AG04450 (cell line): ENCODE measurements around the gene MUC5B. TPM values are rescaled to one million over a fixed set of nuclear protein-coding genes. Genes with fewer than 3 reads are reported as not detected.

Source experiments
- CTCF ChIA-PET: fragments of 300-600, 350-600 bp; formaldehyde crosslinking; extraction: SDS; loops from one replicate; lab custom pipeline; 2022; ENCODE audit warnings: antibody characterized with exemption, inconsistent platforms; lab: Charles Lee
- POLR2A ChIA-PET: fragments of 350-600 bp; formaldehyde crosslinking; extraction: SDS; loops from one replicate; lab custom pipeline; 2021; ENCODE audit warnings: antibody characterized with exemption, inconsistent platforms; lab: Yijun Ruan, JAX
- DNase-seq: peaks from one replicate; pipeline ENCODE4 v3.0.0-alpha.2; 2011; ENCODE audit warnings: low read depth, low spot score
- H3K27ac ChIP-seq: one replicate; pipeline ENCODE4 v1.5.1; 2012; ENCODE audit warnings: low read depth, low read length, control low read depth
- H3K27me3 ChIP-seq: one replicate; pipeline ENCODE4 v1.6.0; 2012; ENCODE audit warnings: low read length; ENCODE audit not compliant: control insufficient read depth, insufficient read depth
- H3K4me3 ChIP-seq: 2 replicates; pipeline ENCODE4 v1.5.1; 2011; ENCODE audit warnings: mild to moderate bottlenecking, low read depth, low read length, control low read depth
- H3K9me3 ChIP-seq: 2 replicates; pipeline ENCODE4 v1.5.1; 2012; ENCODE audit warnings: low read length; ENCODE audit not compliant: control insufficient read depth, insufficient read depth
- CTCF ChIP-seq: IDR thresholded peaks from 2 replicates; pipeline ENCODE4 v1.5.1; 2011; ENCODE audit warnings: low read depth, low read length, control low read depth, inconsistent platforms
- polyA plus RNA-seq: library from polyadenylated mRNA; depleted of rRNA; stranded (reverse); fragments of >200 nt; gene quantifications from 2 replicates; pipeline ENCODE4 v1.2.3, GENCODE V29; 2011

Gene MUC5B
- polyA plus RNA-seq, 1 experiment = not detected

GRCh38 chr11:1221848-1222311 lies 986 bp upstream of the MUC5B start:
- Histone ChIP-seq H3K27ac (no peak overlapping the region), H3K9me3 (no peaks in the 10 kb centered on the region; the same call in 1 of the 2 replicates), H3K4me3 (no peak overlapping the region), H3K27me3 (peaks cover 7% of the 10 kb centered on the region)
- CTCF ChIA-PET = no interaction called here
- no peak for TF ChIP-seq CTCF
- POLR2A ChIA-PET = no interaction called here
- no peak for DNase-seq

GRCh38 chr11:1223346-1224110 lies 662 bp downstream of the MUC5B start:
- POLR2A ChIA-PET = no interaction called here
- H3K4me3 ChIP-seq = no peak overlapping the region
- CTCF ChIA-PET = no interaction called here
- TF ChIP-seq CTCF = no peak
- no peak for DNase-seq
- H3K27ac ChIP-seq = no peak overlapping the region
- peaks cover 7% of the 10 kb centered on the region for H3K27me3 ChIP-seq
- H3K9me3 ChIP-seq = no peaks in the 10 kb centered on the region; the same call in 1 of the 2 replicates

- CTCF ChIA-PET = no interaction called here
Measured at GRCh38 chr11:1224111-1224490, 1.2 kb downstream of the MUC5B start.

GRCh38 chr11:1224491-1225385 lies 1.9 kb downstream of the MUC5B start:
- TF ChIP-seq CTCF = no peak
- POLR2A ChIA-PET = no interaction called here
- H3K27me3 ChIP-seq = peaks cover 7% of the 10 kb centered on the region
- CTCF ChIA-PET = interaction anchor here (1.6 kb wide), 1 partner anchor 11 kb away, joined by 3 read pairs; no protein-coding TSS in a partner anchor
- H3K4me3 ChIP-seq = no peak overlapping the region
- H3K9me3 ChIP-seq = no peaks in the 10 kb centered on the region; the same call in 1 of the 2 replicates
- no peak for DNase-seq
- H3K27ac ChIP-seq = no peak overlapping the region

More at GRCh38 chr11:1224111-1224490, 1.2 kb downstream of the MUC5B start:
- TF ChIP-seq CTCF = no peak
- DNase-seq = no peak
- no peaks in the 10 kb centered on the region; the same call in 1 of the 2 replicates for H3K9me3 ChIP-seq
- POLR2A ChIA-PET = no interaction called here
- no peak overlapping the region for H3K4me3 ChIP-seq
- peaks cover 7% of the 10 kb centered on the region for H3K27me3 ChIP-seq
- no peak overlapping the region for H3K27ac ChIP-seq
